Measurements from ENCODE around the gene SLC16A3.
A peak's percentile ranks its signal among the peaks of the same experiment; 100 is the strongest.

The SLC16A3 gene

GRCh38 chr17:82224666-82225065 is 4.2 kb upstream of the SLC16A3 start:
- DNase-seq, result no peak

GRCh38 chr17:82225368-82226029 is 3.3 kb upstream of the SLC16A3 start:
- no peak for DNase-seq

DNA sequence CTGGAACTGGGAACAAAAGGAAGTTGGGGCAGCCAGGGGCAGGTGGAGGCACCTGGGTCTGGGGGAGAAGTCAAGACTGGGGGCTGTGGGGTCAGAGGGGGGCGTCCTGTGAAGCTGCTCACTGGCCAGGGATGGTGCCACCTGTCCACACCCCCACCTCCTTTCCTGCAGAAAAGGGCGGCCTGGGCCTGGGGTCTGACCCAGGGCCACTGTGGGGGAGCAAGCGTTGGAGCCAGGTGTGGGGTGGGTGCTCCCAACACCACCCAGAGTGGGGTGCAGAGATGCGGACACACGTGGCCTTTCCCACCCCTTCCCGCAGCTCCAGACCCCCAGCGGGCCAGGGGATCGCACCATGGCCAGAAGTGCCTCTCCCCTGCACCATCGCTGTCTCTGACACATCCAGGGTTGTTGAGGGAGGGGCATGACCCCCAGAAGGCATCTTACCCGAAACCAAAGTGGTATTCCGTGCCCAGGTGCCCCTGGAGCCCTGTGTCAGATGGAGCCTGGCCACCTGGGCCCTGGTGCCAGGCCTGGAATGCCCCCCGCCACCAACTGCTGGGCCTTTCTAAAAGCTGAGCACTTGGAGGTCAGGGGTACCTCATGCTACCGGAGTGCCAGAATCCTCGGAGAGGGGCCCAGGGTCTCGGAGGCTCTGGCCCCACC is 2.6 kb upstream of the SLC16A3 start:
- DNase-seq, result no peak

DNA sequence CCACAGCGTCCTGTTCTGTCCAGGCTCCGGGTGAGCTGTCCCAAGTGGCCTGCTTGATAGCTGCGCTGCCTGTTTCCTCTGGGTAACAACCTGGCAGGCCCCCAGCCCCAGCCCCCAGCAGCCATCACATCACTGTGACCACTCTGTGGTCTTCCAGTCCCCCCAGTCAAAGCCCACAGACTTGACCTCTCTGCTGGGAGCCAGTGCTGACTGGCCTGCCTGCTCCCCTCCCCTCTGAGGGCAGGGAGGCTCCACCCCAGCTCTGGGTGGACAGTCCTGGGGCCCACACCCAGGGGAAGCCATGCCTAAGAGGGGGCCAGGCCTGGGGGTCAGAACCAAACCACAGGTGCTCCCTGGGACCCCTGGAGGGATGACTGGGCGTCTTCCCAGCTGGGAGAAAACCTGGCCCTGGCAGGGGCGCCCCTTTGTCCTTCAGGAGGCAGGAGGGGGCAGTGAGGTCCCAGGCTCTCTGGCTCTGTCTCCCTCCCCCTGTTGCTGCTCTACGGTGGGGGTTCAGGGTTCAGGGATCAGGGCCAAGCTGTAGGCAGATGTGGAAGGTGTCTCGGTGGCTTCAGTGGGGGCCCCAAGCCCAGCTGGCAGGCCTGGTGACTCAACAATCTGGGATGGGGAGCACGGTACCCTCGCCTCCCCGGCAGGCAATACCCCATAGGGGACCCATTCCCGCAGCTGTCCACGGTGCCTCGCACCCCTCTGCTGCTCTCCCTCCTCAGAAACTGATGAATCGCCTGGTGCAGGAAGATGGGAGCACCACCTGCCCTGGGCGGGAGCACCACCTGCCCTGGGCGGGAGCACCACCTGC is 1.8 kb upstream of the SLC16A3 start:
- DNase-seq, result no peak

DNA sequence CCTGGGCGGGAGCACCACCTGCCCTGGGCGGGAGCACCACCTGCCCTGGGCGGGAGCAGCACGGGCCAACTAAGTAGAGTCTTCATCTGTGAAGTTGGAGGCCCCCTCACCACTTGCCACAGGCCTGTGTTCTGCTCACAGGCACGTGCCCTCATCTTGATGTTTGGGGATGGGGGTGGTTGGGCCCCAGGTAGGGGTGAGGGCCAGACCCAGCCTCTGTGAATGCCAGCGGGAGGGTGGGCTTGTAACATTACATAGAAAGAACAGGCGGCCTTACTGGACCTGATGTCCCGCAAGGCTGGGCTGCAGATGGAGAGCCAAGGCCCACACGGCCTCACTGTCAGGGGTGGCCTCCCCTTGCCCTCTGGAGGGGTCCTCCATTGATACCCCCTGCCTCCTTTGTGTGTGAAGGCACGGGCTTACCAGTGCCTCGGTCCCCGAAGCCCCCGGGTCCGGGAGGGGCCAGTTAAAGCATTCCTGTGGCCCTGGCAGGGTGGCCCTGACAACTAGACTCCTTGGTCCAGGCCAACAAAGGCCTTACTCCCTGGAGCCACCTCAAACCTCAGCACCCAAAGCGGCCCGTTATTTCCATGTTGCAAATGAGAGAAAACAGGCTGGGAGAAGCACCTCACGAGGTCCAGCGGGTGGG is 1.1 kb upstream of the SLC16A3 start:
- no peak for DNase-seq

GRCh38 chr17:82228278-82228841 is 482 bp upstream of the SLC16A3 start:
- peak in 1 of 2 experiments; percentile 32 for DNase-seq

DNA sequence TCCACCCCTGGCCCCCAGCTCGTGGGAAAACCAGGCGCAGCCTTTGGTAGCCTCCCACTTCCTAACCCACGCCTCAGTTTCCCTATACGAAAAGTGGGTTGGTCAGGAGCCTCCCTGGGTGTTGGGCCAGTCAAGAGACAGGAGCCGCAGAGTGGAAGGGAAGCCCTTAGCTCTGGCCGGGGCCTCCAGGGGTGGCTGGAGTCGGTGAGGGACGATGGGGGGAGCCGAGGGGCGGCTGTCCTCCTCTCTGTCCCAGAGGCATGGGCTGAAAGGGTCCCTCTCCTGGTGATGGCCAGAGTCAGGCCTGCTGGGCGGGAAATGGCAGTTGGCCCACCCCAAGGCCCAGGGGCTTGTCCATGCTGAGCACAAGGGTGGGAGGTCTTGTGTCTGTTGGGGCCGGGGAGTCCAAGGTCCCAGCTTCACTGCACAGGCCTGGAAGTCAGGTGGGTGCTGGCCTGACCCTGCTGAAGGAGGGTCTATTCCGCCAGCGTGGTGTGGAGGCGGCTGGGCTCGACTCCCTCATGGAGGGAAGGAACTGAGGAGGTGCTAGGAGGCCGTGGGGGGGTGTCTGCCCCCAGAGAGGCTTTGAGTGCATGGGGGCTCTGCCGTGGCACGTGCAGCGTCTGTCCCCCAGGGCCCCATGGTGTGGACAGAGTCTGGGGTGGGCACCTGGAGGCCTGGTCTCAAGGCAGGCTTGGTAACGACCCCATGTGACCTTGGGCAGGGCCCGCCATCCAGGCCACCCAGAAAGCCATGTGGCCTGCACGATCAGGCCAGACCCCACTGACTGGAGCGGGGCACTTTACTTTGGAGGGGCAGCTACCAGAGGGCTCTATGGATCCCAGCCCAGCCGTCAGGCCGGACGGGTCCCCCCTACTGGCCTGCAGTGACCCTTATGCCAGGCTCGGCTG is 1.1 kb downstream of the SLC16A3 start:
- no peak for DNase-seq

DNA sequence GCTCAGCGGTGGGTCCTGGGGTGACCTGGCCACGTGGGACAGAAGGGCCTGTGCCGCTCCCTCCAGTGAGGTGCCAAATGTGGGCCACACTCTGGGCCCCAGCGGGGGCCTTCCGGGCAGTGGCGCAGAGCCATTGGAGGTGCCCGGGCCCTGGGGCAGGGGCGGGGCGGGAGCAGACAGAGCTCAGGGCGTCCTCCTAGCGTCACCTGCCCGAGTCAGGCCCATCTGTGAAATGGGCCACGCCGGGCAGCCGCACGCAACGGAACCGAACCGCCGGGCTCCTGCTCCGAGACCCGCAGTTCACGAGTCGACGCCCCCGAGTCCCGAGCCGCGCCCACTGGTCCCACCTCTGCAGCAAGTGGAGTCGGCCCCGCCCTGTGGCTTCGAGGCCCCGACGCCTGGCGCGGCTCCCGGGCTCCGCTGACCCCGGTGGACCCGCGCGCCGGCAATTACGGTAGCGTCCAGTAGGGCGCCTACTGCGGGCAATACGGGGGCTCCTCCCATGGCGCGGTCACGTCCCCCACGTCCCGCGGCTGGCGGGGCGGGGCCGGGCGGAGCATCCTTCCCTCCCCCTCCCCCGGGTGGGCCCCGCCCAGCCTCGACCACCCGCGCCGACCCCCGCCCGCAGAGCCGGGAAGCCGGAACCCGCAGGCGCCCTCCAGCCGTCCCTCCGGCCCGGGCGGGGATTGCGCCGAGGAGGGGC is 1.9 kb downstream of the SLC16A3 start:
- DNase-seq, result no peak

DNA sequence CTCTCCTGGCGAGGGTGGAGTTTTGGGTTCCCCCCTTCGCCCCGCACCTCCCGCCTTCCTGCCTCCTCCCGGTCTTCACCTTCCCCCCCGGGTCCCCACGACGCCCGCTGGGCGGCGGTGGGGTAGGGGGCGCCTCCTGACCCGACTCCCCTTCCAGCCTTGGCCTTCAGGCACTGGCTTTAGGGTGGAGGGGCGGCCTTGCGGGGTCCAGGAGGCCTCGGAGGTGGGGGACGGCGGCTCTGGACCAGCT is 2.4 kb downstream of the SLC16A3 start:
- DNase-seq, result no peak

DNA sequence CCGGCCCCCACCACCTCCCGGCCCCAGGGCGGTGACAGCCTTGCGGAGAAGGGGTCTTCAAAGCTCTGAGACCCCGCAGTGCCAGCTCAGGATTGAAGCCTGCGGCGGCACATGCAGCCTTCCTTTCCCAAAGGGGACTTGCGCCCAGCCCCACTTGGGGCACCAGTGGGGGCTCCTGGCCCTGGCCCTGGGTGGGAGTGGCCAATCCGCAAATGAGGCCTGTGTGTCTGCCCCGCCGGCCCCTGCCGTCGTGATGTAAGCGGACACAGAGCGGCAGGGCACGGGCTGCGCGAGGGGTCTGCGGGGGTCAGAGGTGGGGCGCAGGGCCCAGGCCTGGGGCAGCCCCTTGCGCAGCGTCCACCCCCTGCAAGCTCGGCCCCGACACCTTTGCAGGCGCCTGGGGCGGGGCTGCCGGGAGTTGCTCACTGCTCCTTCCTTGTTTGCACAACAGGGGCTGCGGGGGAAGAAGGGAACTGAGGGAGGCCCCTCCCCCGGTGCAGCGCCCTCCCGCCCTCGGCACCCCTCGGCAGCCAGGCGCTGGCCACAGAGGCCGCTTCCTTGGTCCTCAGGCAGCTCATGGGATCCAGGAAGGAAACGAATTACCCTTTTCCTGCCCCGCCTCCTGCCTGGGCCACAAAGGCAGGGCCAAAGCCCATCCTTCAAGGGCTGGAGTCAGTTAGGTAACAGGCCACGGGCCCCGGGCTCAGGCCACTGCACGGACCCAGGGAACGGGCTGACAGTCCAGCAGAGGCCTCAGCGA is 2.9 kb downstream of the SLC16A3 start:
- no peak for DNase-seq

- DNase-seq, result no peak
Measured at GRCh38 chr17:82232322-82232820, 3.5 kb downstream of the SLC16A3 start.

- no peak for DNase-seq
Measured at GRCh38 chr17:82232876-82233785, 4.3 kb downstream of the SLC16A3 start.

DNA sequence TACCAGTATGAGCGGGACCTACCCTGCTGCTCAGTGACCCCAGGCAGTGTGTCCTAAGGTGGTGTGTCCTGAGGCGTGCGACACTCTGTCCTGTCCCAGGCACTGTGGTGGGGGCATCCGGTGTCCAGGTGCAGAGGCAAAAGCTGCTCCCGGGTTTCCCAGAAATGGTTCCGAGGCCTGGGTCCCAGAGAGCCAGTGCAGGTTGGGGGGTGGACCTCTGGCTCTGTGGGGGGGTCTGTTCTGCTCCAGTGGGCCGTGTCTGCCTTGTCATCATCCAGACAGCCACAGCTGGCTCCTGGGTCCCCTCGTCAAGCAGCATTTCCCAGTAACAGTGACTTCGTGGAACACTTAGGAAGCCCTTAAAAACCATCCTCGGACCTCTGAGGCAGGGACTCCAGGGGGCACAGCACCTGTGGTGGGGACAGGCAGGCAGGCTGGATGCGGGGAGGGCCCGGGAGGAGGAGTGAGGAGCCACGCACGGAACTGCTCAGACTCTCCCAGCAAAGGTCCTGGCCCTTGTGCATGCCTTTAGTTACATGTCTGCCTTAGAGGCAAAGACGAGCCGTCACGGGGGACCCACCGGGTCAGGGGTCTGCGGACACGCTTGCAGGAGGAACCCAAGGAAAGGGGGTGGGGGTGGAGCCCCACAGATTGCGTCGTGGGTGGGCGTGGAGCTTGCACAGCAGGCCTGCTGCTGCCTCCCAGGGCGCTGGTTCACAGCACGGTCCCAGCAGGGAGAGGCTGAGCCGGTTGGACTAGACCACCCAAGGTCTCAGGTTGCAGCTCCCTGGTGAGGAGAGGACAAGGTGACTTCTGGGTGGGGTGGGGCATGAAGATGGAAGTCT is 5.6 kb downstream of the SLC16A3 start:
- no peak for DNase-seq

DNA sequence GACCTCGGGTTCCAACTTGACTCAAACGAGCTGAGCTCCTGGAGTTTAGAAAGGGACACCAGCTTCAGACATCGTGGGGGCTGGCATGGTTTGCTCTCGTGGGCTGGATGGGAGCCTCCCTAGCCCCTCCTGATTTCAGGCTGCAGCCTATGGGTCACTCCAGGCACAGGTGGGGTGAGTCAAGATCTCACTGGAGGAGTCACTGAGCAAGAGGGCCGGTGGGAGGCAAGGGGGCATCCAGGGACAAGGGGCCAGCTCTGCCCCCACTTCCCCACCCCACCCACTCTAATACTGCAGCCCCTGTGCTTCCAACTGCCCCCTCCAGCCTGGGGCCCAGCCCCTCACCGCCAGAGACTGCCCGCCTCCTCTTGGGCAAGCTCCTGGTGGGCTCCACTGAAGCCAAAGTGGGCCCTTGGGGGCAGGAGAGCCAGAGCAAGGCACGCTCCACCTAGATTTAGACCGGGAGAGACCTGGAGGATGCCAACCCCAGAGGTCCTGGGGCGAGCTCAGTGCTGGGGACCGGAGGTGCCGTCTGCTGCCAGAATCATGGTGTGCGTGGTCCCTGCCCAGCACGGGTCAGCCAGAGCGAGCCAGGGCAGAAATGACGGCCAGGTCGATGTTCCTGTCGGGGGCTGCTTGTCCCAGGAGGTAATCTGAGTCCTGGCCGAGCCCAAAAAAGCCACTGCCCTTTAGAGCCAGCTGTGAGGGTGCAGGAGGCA is 6.4 kb downstream of the SLC16A3 start:
- no peak for DNase-seq

DNA sequence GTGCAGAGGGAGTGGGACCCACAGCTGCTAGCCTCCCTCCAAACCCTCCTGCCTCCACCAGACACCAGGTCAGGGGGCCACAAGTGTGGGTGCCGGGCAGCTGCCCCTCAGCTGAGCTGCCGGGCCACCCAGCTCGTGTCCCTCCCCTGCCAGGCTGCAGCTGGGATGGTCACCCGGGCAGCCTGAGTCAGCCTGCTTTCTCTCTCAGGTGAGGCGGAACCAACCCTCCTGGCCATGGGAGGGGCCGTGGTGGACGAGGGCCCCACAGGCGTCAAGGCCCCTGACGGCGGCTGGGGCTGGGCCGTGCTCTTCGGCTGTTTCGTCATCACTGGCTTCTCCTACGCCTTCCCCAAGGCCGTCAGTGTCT is 6.9 kb downstream of the SLC16A3 start:
- no peak for DNase-seq

DNA sequence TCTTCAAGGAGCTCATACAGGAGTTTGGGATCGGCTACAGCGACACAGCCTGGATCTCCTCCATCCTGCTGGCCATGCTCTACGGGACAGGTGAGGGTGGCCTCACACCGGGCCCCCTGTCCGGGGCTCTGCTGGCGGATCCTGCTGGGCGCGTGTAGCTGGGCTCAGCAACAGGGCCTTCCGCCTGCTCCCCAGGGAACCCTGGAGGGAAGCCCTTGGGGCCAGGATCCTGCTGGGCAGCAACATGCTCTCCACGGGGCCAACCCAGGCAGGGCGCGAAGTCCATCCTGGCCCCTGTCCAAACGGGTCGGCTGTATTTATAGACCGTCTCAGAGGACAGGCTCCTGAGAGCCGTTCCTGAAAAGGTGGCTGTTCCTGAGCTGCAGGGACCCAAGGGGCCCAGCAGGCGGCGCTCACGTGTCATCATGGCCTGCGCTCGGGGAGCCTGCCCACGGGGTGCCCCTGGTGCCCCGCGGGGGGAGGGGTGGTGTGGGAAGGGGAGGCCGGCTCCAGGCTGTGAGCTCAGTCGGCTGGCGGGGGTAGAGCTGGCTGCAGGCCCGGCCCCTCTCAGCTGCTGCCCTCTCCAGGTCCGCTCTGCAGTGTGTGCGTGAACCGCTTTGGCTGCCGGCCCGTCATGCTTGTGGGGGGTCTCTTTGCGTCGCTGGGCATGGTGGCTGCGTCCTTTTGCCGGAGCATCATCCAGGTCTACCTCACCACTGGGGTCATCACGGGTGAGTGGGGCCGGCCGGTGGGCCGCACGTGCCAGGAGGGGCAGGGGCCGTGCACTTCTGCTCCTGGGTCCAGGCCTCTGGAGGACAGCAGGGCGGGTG is 7.5 kb downstream of the SLC16A3 start:
- DNase-seq, result peak; percentile 63 to 65

Measured in activated CD4-positive, alpha-beta T cell treated with anti-CD3 and anti-CD28 coated beads, Interleukin-2, amount 50 U/mL, for 4 hours (primary cell).